Activated naive CD8-positive, alpha-beta T cell treated with anti-CD3 and anti-CD28 coated beads, Interleukin-2, amount 50 U/mL, for 16 hours (primary cell): Measurements from ENCODE around the gene PTPRN2.

ENCODE experiments used
- DNase-seq: peaks from one replicate; pipeline ENCODE4 v3.0.0-alpha.2; 2020; ENCODE audit warnings: low read depth, low spot score

Gene PTPRN2

DNA sequence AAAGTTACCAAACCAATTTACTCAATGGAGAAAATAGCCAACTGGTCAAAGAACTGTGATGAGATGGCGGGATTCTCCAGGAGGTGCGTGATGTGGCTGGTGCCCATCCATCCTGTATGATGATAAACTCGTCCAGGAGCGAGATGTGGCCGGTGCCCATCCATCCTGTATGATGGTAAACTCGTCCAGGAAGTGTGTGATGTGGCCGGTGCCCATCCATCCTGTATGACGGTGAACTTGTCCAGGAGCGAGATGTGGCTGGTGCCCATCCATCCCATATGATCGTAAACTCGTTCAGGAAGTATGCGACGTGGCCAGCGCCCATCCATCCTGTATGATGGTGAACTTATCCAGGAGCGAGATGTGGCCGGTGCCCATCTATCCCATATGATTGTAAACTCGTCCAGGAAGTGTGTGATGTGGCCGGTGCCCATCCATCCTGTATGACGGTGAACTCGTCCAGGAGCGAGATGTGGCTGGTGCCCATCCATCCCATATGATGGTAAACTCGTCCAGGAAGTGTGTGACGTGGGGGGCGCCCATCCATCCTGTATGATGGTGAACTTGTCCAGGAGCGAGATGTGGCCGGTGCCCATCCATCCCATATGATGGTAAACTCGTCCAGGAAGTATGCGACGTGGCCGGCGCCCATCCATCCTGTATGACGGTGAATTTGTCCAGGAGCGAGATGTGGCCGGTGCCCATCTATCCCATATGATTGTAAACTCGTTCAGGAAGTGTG lies 754.6 kb downstream of the PTPRN2 start:
- DNase-seq = no peak

DNA sequence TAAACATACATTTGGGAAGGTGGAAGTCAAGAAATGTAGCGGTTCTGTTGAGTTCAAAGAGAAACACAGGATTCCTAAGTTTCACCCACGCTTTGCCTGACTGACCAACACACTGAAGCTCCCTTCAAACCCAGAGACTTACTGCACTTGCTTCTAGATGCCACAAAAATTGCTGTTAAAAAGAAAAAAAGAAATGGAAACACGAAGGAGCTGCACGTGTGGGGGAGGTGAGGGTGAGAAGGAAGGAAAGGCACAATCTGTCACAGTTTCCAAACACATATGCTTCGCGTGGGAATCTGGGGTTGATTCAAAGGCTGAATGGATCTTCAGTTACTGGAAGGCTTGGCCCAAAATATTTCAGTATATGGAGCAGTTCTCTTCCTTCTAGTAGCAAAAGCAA lies 755.2 kb downstream of the PTPRN2 start:
- no peak for DNase-seq

DNA sequence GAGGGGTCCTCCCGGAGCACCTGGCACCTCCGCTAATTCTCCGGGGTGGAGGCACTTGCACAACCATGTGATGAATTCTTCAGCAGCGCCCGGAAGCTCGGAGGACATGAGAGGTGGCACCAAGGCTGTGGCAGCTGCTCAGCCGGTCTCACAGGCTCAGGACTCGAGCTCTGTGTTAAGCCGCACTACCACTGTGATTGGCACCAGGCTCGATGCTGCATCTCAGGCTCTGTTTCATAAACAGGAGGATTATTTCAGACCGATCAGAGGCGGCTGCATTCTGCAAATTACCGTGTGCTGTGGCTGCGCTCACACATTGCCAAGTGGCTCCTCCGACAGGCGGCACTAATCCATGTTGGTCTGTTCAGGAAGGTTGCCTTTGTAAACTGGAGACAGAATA lies 755.6 kb downstream of the PTPRN2 start:
- DNase-seq = no peak

DNA sequence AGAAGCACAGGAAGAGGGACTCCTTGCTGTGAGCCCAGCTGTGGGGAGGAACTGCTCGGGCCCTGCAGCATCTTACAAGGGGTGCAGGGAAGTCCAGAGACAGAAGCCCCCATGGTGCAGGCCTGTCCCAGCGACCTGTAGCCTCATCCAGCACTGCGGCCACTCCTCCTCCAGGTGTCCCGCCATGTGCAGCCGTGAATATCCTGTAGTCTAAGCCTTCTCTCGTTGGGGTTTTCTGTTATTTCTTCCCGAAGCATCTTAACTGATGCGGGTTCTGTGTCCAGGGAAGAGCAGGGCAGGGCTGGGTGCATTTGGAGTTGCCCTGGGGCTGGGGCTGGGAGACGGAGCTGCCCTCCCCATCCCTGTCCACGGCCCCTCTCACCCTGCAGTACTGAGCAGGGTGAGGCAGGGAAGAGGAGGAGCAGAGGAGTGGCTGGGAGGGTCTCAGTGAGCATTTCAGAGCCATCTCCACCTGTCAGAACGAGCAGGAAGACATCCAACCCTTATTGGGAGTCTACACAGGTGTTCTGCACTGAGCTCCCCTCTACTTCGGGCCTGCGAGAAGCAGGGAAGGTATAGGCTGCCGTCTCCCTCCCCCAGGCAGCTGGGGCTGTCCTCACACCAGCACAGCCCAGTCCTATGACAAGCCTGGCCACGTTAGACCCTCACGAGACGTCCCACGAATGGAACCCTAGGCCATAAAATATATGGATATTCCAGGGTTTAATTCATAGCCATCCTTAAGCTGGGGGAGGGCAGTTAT lies 756.3 kb downstream of the PTPRN2 start:
- DNase-seq = no peak

DNA sequence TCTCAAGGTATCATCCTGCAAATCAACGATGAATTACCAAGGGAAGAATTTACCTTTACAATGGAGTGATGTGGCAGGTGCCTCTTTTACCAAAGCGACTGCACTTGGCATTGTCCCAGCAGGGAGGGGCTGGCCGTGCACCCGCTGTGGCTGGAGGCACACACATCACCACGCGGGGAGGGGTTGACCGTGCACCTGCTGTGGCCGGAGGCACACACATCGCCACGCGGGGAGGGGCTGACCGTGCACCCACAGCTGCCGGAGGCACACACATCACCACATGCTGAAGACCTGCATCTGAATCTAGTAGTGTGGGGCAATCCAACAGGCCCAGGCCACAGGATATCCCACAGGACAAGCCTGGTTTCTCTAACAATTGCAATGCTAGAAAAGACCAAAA lies 757.3 kb downstream of the PTPRN2 start:
- no peak for DNase-seq

DNA sequence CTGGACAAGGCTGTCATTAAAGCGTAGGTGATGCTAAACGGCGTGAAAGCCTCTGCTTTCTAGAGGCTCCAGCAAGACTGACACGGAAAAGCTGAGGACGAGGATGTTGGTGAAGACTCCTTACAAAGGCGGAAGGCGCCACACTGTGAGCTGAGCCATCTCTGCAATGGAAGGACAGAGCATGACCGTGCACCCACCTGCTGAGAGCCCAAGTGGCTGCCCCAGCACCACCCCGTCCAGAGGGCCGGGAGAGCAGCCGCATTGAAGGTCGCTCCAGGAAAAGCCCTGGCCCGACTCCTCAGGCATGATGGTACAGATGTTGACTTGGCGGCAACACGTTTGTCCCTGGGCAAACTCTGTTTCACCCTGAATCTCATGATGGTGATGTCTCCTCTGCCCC lies 758.1 kb downstream of the PTPRN2 start:
- no peak for DNase-seq

DNA sequence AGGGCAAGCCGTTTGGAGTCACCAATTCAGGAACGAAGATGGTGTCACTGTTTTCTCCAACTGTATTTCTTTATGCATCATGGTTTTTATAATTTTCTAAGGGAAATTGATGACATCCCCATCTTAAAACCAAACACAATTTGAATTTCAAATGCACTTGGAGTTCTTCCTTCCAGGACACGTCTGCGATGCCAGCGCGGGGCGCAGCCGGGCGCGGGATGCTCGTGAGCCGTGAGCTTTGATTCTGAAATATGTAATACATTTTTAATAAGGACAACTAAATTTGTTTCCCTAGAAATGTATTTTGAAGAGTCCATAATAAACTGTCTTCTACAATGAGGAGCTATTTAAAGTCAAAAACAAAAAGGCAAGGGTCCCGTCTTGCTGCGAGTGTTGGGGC lies 758.7 kb downstream of the PTPRN2 start:
- no peak for DNase-seq

DNA sequence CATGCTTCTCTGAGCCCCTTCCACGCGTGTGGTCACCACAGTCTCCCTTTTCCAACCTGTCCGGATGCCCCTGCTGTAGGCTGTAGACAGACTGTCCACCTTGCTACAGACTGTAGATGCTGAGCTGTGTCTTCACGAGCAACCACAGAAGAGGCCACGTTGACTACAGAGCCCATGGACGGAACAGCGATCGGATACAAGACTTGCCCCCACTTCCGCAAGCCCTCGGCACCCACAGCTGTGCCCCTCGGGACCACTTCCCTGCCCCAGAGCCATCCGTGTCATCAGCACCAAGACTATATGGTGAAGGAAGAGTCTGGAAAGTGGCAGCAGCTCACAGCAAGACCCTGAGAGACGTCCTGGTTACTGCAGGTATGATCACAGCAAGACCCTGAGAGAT lies 759.4 kb downstream of the PTPRN2 start:
- no peak for DNase-seq

DNA sequence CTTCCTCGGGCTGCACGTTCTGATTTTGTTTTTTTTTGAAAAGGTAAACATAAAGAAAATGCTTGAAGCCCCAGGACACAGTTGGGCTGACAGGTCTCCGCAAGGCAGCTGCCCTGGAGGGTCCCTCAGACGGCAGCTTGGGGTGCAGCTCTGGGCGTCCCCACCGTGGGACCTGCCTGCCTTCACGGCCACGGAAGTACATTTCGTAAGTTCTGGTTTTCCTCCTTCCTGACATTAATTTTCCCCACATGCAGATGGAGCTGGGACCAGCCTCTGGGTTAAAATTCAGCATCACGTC lies 759.8 kb downstream of the PTPRN2 start:
- DNase-seq = no peak

DNA sequence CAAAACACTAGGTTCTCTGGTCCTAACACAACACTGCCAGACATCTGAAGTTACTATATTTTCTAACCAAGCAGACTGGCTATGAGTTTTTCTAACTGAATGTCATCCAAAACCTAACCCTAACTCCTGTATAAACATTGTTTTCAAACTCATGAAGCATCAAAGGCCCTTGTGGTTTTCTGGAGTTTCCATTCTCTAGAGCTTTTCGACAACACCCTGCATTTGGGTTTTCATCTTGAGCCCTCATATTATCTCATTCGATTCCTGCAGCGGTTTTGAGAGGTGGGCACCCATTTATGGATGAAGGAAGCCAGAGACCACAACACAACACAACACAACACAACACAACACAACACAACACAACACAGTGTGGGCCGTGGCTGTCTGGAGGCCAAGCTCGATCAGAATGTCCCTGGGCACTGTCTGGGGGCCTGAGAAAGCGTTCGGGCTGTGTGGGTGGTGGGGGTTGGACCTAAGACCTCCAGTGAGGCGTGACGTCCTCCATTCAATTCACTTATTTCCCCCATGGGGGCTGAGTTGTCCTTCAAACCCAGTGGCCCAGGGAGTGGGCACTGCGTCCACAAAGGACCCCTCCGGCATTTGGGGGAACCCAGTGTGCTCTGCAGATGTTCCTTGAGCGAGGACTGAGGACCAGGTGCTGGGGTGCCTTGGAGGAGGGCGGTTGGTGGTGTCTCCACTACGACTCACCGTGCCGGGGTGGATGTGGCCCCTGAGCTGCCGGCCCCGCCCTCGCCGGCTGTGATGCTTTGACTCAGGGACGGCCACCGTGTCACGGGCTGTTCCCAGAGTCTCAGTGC lies 760.4 kb downstream of the PTPRN2 start:
- DNase-seq = no peak

DNA sequence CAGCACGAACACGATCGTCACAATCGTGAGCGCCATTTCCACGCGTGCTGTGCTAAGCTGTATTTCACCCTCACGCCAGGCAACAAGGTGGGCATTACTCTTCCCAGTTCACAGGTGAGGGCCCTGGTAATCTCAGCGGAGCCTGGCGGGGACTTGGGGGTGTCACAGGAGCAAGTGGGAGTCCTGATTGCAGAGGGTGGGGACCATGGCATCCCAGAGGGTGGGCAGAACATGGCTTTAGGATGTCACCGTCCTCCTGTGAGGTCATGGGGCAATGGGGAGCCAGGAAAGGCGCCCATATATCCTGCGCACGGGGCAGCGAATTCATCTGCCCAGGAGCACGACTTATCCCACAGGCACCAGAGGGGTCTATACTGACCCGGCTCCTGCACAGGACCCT lies 761.1 kb downstream of the PTPRN2 start:
- DNase-seq = no peak

DNA sequence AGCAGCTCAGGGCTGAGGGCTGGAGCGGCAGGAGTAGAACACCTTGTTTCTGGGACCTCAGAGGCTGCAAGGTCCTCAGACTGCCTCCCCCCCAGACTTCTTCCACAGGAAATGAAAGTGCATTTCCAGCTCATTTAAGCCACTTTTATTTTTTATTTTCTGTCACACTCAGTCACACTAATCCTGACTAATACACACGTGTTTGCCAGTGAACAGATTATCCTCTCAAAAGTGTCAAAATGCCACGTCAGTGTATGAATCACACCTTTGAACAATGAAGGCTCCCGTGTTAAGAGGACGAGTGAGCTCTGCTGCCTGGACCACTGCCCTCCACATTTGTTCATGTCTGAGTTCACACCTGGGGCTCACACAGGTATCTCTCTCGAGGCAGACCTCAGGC lies 762.3 kb downstream of the PTPRN2 start:
- no peak for DNase-seq

DNA sequence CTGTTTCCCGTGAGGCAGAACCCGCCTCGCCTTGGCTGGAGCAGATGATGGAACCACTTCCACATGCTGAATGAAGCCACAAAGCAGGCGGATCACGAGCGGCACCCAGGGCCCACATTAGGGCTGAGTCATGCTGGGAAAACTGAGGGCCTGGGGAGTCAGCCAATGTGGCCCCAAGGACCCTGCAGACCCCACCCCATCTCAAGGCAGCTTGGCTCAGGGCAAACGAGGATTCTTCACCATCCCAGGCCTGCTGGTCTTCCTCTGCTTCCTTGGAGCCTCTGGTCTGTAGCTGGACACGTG lies 762.9 kb downstream of the PTPRN2 start:
- no peak for DNase-seq

DNA sequence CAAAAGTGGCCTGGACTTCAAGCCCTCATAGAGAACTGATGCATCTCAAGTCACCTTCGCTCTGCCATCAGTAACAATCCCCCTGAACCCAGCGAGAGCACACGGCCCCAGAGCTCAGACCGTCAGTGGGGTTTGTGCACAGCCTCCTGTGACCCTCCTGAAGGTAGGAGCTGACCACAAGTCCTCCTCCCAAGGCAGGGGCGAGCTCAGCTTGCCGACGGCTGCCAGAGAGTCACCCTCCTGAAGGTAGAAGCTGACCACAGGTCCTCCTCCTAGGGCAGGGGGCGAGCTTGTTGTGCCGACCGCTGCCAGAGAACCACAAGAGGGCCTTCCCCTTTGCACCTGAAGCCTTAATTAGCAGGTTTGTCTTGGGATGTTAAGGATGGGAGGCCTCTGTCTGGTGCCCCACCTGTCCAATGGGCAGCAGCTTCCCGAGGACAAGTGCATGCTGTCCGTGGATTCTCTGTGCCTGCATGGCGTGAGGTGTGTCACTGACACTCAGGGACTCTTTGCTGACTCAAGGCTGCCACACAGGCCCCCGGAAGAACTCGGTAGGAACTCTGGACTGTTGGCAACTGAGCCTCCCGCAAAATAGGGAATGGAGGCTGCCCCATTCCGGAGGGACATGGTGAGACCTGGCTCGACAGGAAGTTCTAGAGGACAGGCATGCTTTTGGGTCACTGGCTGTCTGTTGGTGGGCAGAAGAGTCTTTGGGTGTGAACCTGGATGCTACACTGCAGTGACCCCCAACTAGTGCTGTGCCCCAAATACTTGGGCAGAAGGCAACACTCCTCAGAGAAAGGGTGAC lies 763.4 kb downstream of the PTPRN2 start:
- no peak for DNase-seq

DNA sequence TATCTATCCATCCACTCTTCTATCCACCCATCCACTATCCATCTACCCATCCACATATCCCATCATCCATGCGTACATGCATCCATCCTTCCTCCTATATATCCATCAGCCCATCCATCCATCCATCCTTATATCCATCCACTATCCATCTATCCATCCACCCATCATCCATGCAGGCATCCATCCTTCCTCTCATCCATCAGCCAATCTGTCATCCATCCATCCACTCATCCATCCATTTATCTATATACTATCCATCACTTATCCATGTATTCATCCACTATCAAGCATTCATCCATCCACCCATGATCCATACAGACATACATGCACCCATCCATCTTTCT lies 765.0 kb downstream of the PTPRN2 start:
- no peak for DNase-seq

DNA sequence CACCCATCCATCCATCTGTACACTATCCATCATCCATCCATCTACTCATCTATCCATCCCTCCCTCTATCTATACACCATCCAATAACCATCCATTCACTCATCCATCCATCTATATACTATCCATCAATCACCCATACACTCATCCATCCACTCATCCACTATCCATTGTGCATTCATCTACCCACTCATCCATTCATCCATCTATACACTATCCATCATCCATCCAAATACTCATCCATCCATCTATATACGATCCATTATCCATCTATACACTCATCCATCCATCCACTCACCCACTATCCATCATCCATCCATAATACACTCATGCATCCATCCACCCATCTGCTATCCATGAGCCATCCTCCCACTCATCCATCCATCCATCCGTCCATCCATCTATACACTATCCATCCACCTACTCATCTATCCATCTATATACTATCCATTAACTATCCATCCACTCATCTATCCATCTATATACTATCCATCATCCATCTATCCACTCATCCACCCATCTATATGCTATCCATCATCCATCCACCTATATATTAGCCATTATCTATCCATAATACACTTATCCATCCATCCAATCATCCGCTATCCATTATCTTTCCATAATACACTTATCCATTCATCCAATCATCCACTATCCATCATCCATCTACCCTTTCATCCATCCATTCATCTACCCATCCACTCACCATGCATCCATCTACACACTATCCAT lies 765.5 kb downstream of the PTPRN2 start:
- no peak for DNase-seq

DNA sequence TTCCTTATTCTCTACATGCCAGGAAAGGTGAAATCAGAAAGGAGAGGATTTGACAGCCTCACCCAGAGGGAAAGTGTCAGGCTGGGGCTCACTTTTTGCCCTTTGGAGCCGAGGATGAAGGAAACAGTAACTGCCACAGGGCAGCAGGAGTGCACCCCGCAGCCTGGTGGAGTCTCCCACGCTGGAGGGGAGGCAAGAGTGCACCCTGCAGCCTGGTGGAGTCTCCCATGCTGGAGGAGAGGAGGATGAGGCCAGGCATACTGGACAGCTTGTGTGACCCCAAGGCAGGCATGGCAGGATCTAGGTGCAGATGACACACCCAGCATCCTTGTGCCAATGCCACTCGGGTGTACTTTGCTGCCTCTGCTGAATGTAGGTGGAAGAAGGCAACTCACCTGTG lies 766.8 kb downstream of the PTPRN2 start:
- no peak for DNase-seq

DNA sequence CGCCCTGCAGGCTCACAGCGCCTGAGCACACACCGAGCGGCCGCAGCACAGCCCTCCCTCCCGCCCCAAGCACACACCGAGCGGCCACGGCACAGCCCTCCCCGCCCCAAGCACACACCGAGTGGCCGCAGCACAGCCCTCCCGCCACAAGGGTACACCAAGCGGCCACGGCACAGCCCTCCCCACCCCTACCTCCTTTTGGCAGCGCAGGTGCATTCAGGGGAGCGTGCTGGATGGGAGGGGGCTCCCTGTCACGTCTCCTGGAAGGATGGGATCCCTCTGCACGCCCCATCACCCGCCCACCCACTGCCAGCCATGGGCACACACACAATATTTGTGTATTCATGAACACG lies 768.2 kb downstream of the PTPRN2 start:
- no peak for DNase-seq

DNA sequence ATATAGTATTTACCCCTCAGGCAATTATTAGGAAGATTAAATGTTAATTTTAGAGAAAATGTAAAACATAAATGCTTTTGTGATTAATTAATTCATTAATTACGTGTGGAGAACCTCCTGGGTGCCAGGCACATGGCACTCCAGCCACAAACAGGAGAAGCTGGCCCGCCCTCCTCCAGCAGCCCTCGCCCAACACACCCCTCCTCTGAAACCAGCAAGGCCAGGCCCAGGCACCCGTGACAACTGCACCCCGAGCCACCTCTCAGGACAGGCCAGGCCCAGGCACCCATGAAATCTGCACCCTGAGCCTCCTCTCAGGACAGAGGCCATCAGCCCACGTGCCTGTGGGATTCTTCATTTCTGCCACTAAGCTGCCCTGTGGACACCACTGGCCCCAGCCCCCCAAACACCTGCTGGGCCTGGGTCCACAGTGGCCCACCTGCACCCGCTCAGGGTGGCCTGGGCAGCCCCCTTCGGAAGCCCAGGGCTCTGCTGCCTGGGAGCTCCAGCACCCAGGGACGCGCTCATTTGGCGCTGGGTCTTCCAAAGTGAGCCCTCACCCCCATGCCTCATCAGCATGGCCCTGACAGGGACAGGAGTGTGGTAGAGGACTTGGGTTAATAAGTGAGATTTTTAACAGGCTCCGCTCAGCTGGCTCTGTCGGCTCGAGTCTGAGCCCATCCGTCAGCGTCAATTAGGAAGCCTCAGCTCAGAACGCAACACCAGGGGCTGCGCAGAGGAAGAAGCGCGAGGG lies 768.7 kb downstream of the PTPRN2 start:
- DNase-seq = no peak

DNA sequence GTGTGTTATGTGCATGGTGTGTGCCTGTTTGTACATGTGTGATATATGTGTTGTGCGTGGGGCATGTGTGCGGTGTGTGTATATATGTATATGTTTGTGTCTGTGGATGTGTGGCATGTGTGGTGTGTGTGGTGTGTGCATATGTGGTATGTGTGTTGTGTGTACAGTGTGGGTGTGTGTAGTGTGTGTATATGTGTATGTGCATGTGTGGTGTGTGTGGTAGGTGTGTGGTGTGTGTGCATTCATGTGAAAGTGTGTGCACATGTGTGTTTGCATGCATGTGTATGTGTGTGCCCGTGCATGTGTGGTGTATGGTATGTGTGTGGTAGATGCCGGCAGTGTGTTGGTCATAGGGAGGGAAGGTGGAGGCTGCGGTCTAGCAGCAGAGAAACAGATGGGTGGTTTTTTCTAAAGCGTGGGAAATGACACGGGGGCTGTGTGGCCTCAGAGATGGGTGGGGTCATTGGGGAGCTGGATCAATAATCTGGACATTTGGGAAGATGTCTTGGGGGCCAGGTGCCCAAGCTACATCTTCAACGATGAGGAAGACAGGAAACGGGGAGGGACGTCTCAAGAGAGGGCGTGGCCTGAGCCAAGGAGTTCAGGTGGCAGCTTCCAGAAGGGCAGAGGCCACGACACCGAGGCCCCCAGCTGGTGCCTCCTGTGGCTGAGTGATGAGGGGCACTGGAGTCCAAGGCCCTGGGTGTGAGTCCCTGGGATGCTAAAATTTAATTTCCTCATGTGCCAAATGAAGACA lies 769.5 kb downstream of the PTPRN2 start:
- no peak for DNase-seq
